HFF-Myc (cell line): Measurements from ENCODE around the gene MCM3AP.

Experiments used
- DNase-seq: peaks from one replicate; pipeline ENCODE4 v3.0.0-alpha.2; 2011; ENCODE audit warnings: low read depth; ENCODE audit errors: extremely low read depth
- H3K4me3 ChIP-seq: replicated peaks from 2 replicates; pipeline ENCODE4 v1.5.1; 2011; ENCODE audit warnings: low read depth, mild to moderate bottlenecking, control low read depth, low read length
- TF ChIP-seq, protein P1 (sequence below): IDR thresholded peaks from 2 replicates; pipeline ENCODE4 v1.5.1; 2012; ENCODE audit warnings: mild to moderate bottlenecking, low read depth, low read length, control low read depth; ENCODE audit errors: missing control alignments

The MCM3AP gene

DNA sequence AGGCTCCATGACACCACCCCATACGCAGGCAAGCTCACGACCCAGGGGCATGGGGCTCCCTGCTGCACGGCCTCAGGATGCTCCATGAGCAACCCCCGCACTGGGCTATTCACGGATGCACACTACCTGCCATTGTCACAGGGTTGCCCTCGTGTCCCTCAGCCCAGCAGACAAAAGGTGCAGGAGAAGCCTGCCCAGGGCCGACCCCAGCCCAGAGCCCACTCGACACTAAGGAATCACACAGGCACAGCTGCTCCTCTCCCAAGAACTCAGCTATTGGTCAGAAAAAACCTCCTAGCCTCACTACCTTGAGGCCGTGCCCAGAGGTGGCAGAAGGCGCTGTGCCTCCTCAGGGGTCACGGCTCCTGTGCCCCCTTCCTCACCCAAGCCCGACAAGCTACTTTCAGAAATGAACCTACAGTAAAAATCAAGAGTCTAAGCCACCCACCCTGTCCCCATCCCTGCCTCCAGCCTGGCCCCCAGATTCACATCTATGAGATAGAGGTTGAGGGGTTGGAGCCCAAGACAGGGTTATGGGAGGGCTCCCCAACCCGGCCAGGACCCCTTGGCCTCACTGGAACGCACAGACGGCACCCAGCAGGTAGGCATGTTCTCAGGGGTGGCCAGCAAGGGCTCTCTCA is 94.8 kb downstream of the MCM3AP start:
- TF ChIP-seq, protein P1, sequence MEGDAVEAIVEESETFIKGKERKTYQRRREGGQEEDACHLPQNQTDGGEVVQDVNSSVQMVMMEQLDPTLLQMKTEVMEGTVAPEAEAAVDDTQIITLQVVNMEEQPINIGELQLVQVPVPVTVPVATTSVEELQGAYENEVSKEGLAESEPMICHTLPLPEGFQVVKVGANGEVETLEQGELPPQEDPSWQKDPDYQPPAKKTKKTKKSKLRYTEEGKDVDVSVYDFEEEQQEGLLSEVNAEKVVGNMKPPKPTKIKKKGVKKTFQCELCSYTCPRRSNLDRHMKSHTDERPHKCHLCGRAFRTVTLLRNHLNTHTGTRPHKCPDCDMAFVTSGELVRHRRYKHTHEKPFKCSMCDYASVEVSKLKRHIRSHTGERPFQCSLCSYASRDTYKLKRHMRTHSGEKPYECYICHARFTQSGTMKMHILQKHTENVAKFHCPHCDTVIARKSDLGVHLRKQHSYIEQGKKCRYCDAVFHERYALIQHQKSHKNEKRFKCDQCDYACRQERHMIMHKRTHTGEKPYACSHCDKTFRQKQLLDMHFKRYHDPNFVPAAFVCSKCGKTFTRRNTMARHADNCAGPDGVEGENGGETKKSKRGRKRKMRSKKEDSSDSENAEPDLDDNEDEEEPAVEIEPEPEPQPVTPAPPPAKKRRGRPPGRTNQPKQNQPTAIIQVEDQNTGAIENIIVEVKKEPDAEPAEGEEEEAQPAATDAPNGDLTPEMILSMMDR, result no peak
- no peak for DNase-seq
- no peak overlapping the region for H3K4me3 ChIP-seq

DNA sequence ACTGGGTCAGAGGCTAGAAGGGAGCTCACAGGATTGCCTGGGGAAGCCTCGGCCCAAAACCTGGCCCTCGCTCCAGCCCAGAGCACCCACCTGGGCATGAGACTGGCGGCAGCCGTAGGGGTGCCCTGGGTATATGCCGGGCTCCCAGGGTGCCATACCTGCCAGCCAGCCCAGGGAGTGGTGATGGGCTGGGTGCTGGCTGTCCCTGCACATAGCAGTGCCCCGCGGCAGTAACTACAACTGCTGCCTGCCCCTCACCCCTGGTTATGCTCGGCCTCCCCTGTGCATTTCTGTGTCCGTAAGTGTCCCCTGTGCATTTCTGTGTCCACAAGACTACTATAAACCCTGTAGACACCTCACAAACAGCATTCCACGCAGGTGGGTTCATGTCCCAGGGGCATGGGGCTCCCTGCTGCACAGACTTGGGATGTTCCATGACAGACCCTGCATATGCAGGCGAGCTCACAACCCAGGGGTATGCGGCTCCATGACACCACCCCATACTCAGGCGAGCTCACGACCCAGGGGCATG is 95.4 kb downstream of the MCM3AP start:
- no peak overlapping the region for H3K4me3 ChIP-seq
- TF ChIP-seq, protein P1, result no peak
- no peak for DNase-seq

DNA sequence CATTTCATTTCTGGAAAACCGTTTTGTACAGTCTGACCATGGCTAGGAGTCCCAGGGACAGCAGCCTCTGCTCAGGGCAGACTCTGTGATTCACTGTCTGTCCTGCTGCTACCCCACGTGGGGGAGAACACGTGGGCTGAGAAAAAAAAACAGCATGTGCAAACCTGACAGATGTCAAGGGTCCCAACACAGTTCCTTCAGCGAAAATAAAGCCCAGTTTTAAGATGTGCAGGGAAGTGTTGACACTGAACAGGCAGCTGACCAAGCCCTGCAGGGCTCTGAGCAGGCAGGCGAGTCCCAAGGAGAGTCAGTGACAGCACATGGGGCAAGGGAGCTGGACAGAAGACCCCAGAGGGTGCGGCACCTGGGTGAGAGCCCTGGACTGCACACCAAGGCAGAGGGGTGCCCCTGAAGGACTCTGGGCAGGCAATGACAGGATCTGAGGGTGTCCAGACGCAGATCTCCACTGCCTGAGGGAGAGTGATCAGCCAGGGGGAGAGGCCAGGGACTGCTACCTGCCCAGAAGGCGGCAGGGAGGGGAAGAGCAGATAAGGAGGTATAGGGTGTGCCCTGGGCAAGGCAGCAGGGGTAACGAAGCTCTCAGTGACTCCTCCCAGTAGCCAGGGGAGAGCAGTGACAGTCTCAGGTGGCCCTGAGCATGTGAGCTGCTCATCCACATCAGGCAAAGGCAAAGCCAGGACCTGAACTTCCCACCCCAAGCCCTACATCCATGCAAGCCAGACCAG is 96.0 kb downstream of the MCM3AP start:
- DNase-seq, result no peak
- TF ChIP-seq, protein P1, result no peak
- H3K4me3 ChIP-seq, result no peak overlapping the region

DNA sequence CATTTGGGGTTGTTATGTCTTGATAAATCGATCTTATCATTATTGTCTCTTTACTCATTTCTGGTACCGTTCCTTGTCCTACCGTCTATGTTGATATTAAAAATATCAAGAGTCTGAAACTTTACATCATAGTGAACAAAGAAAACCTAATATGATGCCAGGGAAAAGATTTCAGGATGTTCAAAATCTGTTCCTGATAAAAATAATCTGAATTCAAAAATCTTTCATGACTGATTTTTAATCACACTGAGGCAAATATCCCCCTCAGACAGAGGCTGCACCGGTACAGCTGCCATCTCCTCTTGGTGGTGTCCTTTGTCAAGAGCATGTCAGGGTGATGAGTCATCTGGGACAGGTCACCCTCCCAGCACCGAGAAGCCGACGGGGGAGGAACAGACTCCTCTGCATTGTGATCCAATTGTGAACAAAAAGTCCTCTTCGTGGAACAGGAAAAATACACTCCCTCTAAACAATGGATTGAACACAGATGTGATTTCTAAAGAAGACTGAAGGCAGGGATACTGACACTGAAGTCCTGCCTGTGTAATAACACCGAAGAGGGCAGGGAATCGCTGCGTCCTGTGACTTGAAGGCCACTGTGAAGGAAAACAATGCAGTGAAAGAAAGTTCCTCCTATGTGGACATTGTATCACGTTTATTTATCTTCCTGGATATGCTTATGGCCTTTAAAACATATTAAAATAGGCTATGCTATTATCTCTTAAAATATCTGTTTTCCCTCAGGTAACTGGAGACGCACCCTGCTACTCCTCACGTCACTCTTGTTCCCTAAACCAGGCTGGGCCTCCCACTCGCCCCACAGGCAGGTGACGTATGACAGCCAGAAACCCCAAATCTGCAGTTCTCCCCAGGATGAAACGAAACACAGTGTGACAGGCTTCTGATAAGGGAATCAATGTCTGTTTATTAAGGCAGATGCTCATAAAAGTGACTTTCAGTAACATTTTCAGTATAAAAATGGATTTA is 96.9 kb downstream of the MCM3AP start:
- TF ChIP-seq, protein P1, result no peak
- no peak overlapping the region for H3K4me3 ChIP-seq
- DNase-seq, result no peak

DNA sequence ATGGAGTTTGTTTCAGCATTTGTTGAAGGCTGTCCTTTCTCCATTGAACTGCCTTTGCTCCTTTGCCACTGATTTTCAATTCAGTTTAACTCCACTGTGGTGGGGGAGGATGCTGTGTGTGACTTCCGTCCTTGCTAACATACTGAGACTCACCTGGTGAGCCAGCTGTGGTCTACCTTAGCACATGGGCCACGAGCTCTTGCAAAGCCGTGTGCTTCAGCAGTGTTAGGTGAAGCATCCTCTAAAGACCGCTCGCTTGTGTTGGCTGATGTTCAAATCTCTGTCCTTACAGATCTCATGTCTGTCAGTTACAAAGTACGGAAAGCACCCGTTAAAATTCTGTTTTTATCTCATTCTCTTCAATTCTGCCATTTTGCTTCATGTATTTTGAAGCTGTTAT is 97.6 kb downstream of the MCM3AP start:
- TF ChIP-seq, protein P1, result no peak
- H3K4me3 ChIP-seq, result no peak overlapping the region
- no peak for DNase-seq

DNA sequence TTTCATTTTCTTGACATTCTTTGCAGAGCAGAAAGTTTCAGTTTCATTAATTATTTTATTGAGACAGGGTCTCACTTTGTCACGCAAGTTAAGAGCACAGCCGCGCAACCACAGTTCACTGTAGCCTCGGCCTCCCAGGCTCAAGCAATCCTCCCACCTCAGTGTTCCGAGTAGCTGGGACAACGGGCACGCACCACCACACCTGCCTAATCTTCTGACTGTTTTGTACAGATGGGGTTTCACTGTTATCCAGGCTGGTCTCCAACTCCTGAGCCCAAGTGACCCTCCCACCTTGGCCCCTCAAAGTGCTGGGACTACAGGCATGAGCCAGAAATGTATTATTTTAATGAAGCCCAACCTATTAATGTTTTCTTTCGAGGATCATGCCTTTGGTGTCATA is 98.2 kb downstream of the MCM3AP start:
- H3K4me3 ChIP-seq, result no peak overlapping the region
- TF ChIP-seq, protein P1, result no peak
- no peak for DNase-seq
